HepG2 (cell line): ENCODE results near the gene KRTAP5-8. TPM values are rescaled to one million over a fixed set of nuclear protein-coding genes. Genes with fewer than 3 reads are reported as not detected.

Experiments used
- ATF3 ChIP-seq: sonication (generic); formaldehyde crosslinking; IDR thresholded peaks from 2 replicates; pipeline ENCODE4 v1.4.0; 2020; ENCODE audit warnings: missing genetic modification reagents
- DZIP1 ChIP-seq: sonication (generic); formaldehyde crosslinking; IDR thresholded peaks from 2 replicates; pipeline ENCODE4 v1.5.0; 2020; ENCODE audit warnings: mild to moderate bottlenecking, missing genetic modification reagents
- FOSL2 ChIP-seq: sonication (generic); formaldehyde crosslinking; IDR thresholded peaks from 2 replicates; pipeline ENCODE4 v1.4.0; 2020; ENCODE audit warnings: missing genetic modification reagents
- GABPA ChIP-seq, 2 experiments: IDR thresholded peaks; 2 replicates each; pipeline ENCODE4 v1.6.1; 2011 to 2016; ENCODE audit warnings: low read depth in 2 of 2, low read length in 1 of 2, missing biosample characterization in 1 of 2, missing genetic modification characterization in 1 of 2
- GATAD2A ChIP-seq: IDR thresholded peaks from 2 replicates; pipeline ENCODE4 v1.6.1; 2016
- GFI1 ChIP-seq: sonication (generic); formaldehyde crosslinking; IDR thresholded peaks from 2 replicates; pipeline ENCODE4 v1.5.0; 2020; ENCODE audit warnings: missing genetic modification reagents, mild to moderate bottlenecking, borderline replicate concordance
- HOMEZ ChIP-seq: IDR thresholded peaks from 2 replicates; pipeline ENCODE4 v1.6.1; 2016; ENCODE audit warnings: low read depth
- MXD4 ChIP-seq: IDR thresholded peaks from 2 replicates; pipeline ENCODE4 v1.6.1; 2016; ENCODE audit warnings: mild to moderate bottlenecking, missing biosample characterization, missing genetic modification reagents
- NR2F1 ChIP-seq, 2 experiments: fragments of 450-650 bp in 1 of 2; formaldehyde crosslinking in 1 of 2; IDR thresholded peaks; 2 replicates each; pipeline versions ENCODE4 v1.5.0 to v1.6.1; 2016 to 2020; ENCODE audit warnings: mild to moderate bottlenecking in 1 of 2, missing compliant biosample characterization in 1 of 2, missing genetic modification reagents in 1 of 2, moderate library complexity in 1 of 2
- RARA ChIP-seq: IDR thresholded peaks from 2 replicates; pipeline ENCODE4 v1.6.1; 2016; ENCODE audit warnings: missing genetic modification reagents, missing compliant biosample characterization
- SAP130 ChIP-seq: IDR thresholded peaks from 2 replicates; pipeline ENCODE4 v1.6.1; 2016; ENCODE audit warnings: low read depth
- SETDB1 ChIP-seq: sonication (generic); formaldehyde crosslinking; IDR thresholded peaks from 2 replicates; pipeline ENCODE4 v1.5.1; 2020; ENCODE audit warnings: missing genetic modification reagents, mild to moderate bottlenecking, borderline replicate concordance
- SKI ChIP-seq: fragments of 450-650 bp; IDR thresholded peaks from one replicate; pipeline ENCODE4 v1.6.1; 2018; ENCODE audit warnings: mild to moderate bottlenecking; ENCODE audit not compliant: partially characterized antibody
- TFE3 ChIP-seq: IDR thresholded peaks from 2 replicates; pipeline ENCODE4 v1.6.1; 2016
- ZNF18 ChIP-seq: sonication (generic); formaldehyde crosslinking; IDR thresholded peaks from 2 replicates; pipeline ENCODE4 v1.8.0; 2022; ENCODE audit warnings: mild to moderate bottlenecking, missing genetic modification reagents; ENCODE audit not compliant: insufficient replicate concordance
- ZNF234 ChIP-seq: sonication (generic); formaldehyde crosslinking; conservative IDR thresholded peaks from 2 replicates; pipeline ENCODE4 v1.5.1; 2020; ENCODE audit warnings: mild to moderate bottlenecking, missing genetic modification reagents
- ZNF276 ChIP-seq: sonication (generic); formaldehyde crosslinking; IDR thresholded peaks from 2 replicates; pipeline ENCODE4 v1.4.0; 2020; ENCODE audit warnings: mild to moderate bottlenecking, low read depth, missing genetic modification reagents
- ZNF569 ChIP-seq: sonication (generic); formaldehyde crosslinking; IDR thresholded peaks from 2 replicates; pipeline ENCODE4 v1.5.0; 2020; ENCODE audit warnings: mild to moderate bottlenecking, missing genetic modification reagents, moderate library complexity, borderline replicate concordance
- ZSCAN31 ChIP-seq: sonication (generic); formaldehyde crosslinking; IDR thresholded peaks from 2 replicates; pipeline ENCODE4 v1.5.0; 2020; ENCODE audit warnings: low read depth, mild to moderate bottlenecking, missing genetic modification reagents
- polyA plus RNA-seq, 8 experiments: library from polyadenylated mRNA; depleted of rRNA in 3 of 8; stranded (reverse) in 7 of 8; unstranded in 1 of 8; fragments of >200 nt; fragmentation: Illumina TruSeq in 4 of 8; extraction: Trizol in 4 of 8; gene quantifications; 2 replicates each; pipeline versions ENCODE4 v1.2.1 to v1.2.3, GENCODE V29; 2011 to 2016; ENCODE audit warnings: low read depth in 4 of 8, missing spikeins in 1 of 8, mixed read lengths in 1 of 8; ENCODE audit not compliant: insufficient read depth in 1 of 8
- total RNA-seq, 5 experiments: library from RNA; depleted of rRNA; stranded (reverse); fragments of >200 nt; fragmentation: Illumina TruSeq; extraction: Trizol; gene quantifications; 2 replicates each; pipeline ENCODE4 v1.2.3, GENCODE V29; 2016; ENCODE audit warnings: low read depth in 1 of 5

Gene KRTAP5-8
- total and polyA plus RNA-seq, 2 of the 13 experiments (the other 11 are each of a cell fraction or from before 2014, with no cell fraction given), result 0.20 TPM; not detected in 1

- no peak for TF ChIP-seq ATF3 (CRISPR knock-in tag)
- no peak for TF ChIP-seq ZNF569 (CRISPR knock-in tag)
- TF ChIP-seq ZSCAN31 (CRISPR knock-in tag), result no peak
- TF ChIP-seq GABPA (IDR thresholded peaks at IDR 0.05; ENCODE audit: low read depth, low read length), result no peak
- no peak for TF ChIP-seq GABPA (CRISPR knock-in tag; IDR thresholded peaks at IDR 0.05; ENCODE audit: low read depth)
- TF ChIP-seq ZNF234 (CRISPR knock-in tag), result no peak
- peak; percentile 43; the same call in 1 of the 2 replicates for TF ChIP-seq SAP130
- TF ChIP-seq GFI1, result peak; percentile 70; the same call in 1 of the 2 replicates
- TF ChIP-seq NR2F1 (CRISPR knock-in tag; IDR thresholded peaks at IDR 0.05), result no peak
- TF ChIP-seq HOMEZ, result peak; percentile 58; the same call in 1 of the 2 replicates
- TF ChIP-seq DZIP1 (CRISPR knock-in tag), result no peak
- no peak for TF ChIP-seq ZNF276 (CRISPR knock-in tag)
- no peak for TF ChIP-seq MXD4
- TF ChIP-seq ZNF18, result no peak
- TF ChIP-seq SETDB1, result no peak
- peak; percentile 36; the same call in 1 of the 2 replicates for TF ChIP-seq FOSL2 (CRISPR knock-in tag)
- TF ChIP-seq SKI, result peak; percentile 53
- TF ChIP-seq RARA, result peak; percentile 76
- 0 out of 2 replicates have a peak, but pooled peaks have one; percentile 29 for TF ChIP-seq TFE3 (CRISPR knock-in tag)
- TF ChIP-seq GATAD2A (CRISPR knock-in tag), result peak; percentile 72; the same call in 1 of the 2 replicates
Observed at GRCh38 chr11:71525938-71526495, 11.8 kb upstream of the KRTAP5-8 start (continued).
